IPS-18a (cell line): ENCODE measurements around the gene ACOT13.

Experiments
- H3K27ac ChIP-seq: one replicate; pipeline ENCODE4 v1.5.1; 2013; ENCODE audit warnings: low read length
- H3K27me3 ChIP-seq: one replicate; pipeline ENCODE4 v1.6.1; 2013; ENCODE audit warnings: mild to moderate bottlenecking, low read length; ENCODE audit not compliant: control insufficient read depth, insufficient read depth
- H3K36me3 ChIP-seq: one replicate; pipeline ENCODE4 v1.6.1; 2013; ENCODE audit warnings: low read depth, low read length; ENCODE audit not compliant: control insufficient read depth
- H3K4me1 ChIP-seq: one replicate; pipeline ENCODE4 v1.6.1; 2013; ENCODE audit warnings: low read depth, low read length; ENCODE audit not compliant: control insufficient read depth
- H3K4me3 ChIP-seq: one replicate; pipeline ENCODE4 v1.5.1; 2013; ENCODE audit warnings: low read length
- H3K9ac ChIP-seq: one replicate; pipeline ENCODE4 v1.6.1; 2013; ENCODE audit warnings: mild to moderate bottlenecking, low read length, moderate library complexity
- H3K9me3 ChIP-seq: one replicate; pipeline ENCODE4 v1.6.1; 2013; ENCODE audit warnings: low read depth, low read length; ENCODE audit not compliant: control insufficient read depth

Gene ACOT13

DNA sequence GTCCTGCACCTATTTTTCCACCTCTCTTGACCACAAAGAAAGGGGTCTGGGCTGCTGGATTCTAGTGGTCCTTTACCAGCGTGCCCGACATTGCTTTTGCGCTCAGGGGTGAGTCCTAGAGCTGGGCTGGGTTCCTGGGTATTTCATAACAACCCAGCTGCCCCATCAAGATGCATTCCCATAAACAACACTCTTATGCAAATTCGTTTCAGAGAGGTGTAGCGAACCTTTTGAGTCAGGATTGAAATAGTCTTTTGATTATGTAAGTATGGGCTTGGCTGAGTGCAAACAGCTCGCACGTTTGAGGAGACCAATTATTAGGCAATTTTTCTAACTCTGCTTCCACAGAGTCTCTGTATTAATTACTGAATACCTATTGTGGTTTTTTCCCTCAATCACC lies 13.7 kb downstream of the ACOT13 start:
- Histone ChIP-seq H3K27me3 (no peaks in the 10 kb centered on the region), H3K36me3 (no peaks in the 10 kb centered on the region), H3K9ac (no peak overlapping the region), H3K4me3 (no peak overlapping the region), H3K27ac (no peak overlapping the region), H3K4me1 (peaks cover 15% of the 10 kb centered on the region), H3K9me3 (no peaks in the 10 kb centered on the region)

DNA sequence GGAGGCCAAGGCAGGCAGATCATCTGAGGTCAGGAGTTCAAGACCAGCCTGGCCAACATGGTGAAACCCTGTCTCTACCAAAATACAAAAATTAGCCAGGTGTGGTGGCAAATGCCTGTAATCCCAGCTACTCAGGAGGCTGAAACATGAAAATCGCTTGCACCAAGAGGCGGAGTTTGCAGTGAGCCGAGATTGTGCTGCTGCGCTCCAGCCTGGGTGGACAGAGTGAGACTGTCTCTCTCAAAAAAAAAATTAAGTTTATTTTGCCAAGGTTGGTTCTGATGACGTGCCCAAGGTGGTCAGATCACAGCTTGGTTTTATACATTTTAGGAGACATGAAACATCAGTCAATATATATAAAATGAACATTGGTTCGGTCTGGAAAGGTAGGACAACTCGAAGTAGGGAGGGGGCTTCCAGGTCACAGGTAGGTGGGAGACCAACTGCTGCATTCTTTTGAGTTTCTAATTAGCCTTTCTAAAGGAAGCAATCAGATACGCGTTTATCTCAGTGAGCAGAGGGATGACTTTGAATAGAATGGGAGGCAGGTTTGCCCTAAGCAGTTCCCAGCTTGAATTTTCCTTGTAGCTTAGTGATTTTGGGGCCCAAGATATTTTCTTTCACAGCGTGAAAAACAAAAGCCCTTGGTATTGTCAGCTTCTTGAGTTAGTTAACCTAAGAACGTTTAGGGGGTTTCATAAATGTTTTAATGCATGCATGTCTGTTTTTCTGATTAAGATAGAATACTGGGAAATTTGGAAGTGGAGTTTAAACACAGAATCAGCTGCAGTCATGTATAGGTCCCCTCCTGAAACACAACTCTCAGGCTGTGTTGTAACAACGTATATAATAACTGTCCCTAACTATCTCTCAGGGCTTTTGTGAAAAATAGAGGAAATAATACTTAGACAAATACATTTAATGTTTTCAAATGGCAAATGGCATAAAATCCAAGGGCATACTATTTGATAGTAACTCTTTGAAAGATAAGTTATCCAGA lies 16.7 kb downstream of the ACOT13 start:
- H3K27ac ChIP-seq: peak overlapping the region; percentile 62
- H3K36me3 ChIP-seq: no peaks in the 10 kb centered on the region
- H3K4me1 ChIP-seq: peaks cover 15% of the 10 kb centered on the region
- no peaks in the 10 kb centered on the region for H3K9me3 ChIP-seq
- peak overlapping the region; percentile 37 for H3K9ac ChIP-seq
- H3K4me3 ChIP-seq: peak overlapping the region; percentile 37
- no peaks in the 10 kb centered on the region for H3K27me3 ChIP-seq

DNA sequence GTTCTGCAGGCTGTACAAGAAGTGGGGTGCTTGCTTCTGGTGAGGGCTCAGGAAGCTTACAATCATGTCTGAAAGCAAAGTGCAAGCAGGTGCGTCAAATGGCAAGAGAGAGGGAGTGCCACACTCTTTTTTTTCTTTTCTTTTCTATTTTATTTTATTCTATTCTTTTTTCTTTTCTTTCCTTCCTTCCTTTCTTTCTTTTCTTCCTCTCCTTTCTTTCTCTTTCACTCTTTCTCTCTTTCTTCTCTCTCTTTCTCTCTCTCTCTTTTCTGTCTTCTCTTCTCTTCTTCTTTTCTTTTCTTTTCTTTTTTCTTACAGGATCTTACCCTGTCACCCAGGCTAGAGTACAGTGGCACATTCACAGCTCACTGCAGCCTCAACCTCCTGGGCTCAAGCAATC lies 19.5 kb downstream of the ACOT13 start:
- H3K9me3 ChIP-seq: no peaks in the 10 kb centered on the region
- H3K27me3 ChIP-seq: no peaks in the 10 kb centered on the region
- H3K4me1 ChIP-seq: peaks cover 9% of the 10 kb centered on the region
- no peaks in the 10 kb centered on the region for H3K36me3 ChIP-seq
- H3K4me3 ChIP-seq: no peak overlapping the region
- H3K9ac ChIP-seq: no peak overlapping the region
- no peak overlapping the region for H3K27ac ChIP-seq

DNA sequence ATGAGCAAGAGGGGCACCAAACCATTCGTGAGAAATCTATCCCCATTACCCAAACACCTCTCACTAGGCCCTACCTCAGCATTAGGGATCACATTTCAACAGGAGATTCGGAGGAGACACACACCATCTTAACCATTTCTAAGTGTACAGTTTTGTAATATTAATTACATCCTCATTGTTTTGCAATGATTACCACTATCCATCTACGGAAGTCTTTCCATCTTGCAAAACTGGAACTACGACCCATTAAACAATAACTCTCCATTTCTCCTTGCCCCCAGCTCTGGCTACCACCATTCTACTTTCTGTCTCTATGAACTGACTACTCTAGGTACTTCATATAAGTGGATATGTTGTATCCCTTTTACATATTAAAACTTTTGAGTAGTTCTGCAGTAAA lies 20.1 kb downstream of the ACOT13 start:
- H3K27ac ChIP-seq: no peak overlapping the region
- no peak overlapping the region for H3K9ac ChIP-seq
- no peaks in the 10 kb centered on the region for H3K36me3 ChIP-seq
- H3K4me3 ChIP-seq: no peak overlapping the region
- no peaks in the 10 kb centered on the region for H3K27me3 ChIP-seq
- no peaks in the 10 kb centered on the region for H3K9me3 ChIP-seq
- H3K4me1 ChIP-seq: peaks cover 9% of the 10 kb centered on the region

DNA sequence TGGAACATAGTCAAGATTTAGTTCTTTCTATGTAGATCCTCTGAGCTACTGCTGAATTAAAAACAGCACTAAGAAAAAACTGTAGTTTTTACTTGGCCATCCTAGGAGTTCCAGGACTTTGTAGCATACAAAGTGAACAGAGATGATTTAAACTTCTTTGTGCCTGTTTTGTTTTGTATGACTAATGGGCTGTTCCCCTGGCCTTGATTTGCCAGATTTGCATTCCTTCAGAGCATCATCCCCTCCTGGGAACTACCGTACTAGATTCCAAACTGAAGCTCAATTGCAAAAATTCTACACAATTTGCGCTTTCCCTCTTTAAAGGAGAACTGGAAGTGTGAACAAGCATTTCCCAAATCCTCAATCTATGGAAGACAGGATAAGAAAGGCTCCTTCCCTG lies 23.1 kb downstream of the ACOT13 start:
- H3K9ac ChIP-seq: no peak overlapping the region
- H3K9me3 ChIP-seq: no peaks in the 10 kb centered on the region
- H3K4me3 ChIP-seq: no peak overlapping the region
- H3K4me1 ChIP-seq: no peaks in the 10 kb centered on the region
- no peaks in the 10 kb centered on the region for H3K27me3 ChIP-seq
- H3K36me3 ChIP-seq: no peaks in the 10 kb centered on the region
- H3K27ac ChIP-seq: no peak overlapping the region

DNA sequence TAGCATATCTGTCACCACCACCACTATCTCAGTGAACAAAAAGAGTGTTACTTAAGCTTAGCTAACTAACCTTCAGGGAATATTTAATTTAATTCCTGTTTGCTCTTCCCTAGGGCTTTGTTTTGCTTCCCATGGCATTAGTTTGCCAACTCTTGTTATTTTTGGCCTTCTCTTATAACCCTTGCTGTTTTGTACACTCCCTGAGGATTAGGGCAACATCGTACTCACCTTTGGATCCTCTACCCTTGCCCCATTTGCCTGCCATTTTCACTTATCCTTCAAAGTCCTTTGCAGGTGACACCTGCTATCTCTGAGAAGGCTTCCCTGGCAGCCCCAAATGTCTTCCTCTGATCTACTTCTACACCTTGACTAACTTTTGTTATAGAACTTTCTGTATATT lies 23.7 kb downstream of the ACOT13 start:
- Histone ChIP-seq H3K27me3 (no peaks in the 10 kb centered on the region), H3K36me3 (no peaks in the 10 kb centered on the region), H3K4me1 (no peaks in the 10 kb centered on the region), H3K27ac (no peak overlapping the region), H3K9me3 (no peaks in the 10 kb centered on the region), H3K4me3 (no peak overlapping the region), H3K9ac (no peak overlapping the region)

DNA sequence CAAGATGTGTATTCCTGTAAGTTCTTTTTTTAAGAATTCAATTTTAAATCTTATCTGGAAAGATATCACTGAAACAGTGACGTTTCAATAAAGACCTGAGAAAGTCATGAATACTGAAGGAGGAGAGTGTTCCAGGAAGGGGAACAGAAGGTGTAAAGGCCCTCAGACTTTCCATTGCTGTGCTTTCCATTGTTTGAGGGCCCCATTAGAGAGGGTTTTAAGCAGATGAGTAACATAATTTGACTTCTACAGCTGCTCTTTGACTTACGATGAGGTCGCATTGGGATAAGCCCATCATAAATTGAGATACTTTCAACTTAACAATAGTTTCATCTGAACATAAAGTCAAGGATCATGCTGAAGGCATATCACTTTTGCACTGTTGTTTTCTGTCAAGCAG lies 24.7 kb downstream of the ACOT13 start:
- Histone ChIP-seq H3K9me3 (no peaks in the 10 kb centered on the region), H3K4me3 (no peak overlapping the region), H3K4me1 (no peaks in the 10 kb centered on the region), H3K27ac (no peak overlapping the region), H3K36me3 (no peaks in the 10 kb centered on the region), H3K9ac (no peak overlapping the region), H3K27me3 (no peaks in the 10 kb centered on the region)

DNA sequence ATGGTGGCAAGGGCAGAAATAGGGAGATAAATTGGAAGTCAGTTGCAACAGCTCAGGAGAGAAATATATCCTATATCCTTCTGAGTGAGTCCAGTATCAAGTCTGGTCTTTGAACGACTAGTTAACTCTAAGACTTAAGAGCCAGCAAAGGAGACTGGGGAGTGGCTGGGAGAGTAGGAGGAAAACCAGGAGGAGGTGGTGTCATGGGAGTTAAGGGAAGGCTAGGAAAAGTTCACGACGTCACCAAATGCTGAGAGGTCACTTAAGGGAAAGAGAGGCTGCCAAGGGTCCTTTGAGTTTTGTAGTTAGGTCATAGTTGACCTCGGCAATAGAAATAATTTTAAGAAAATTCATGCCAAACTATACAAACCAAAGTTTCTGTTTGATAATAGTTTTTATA lies 25.1 kb downstream of the ACOT13 start:
- Histone ChIP-seq H3K9ac (no peak overlapping the region), H3K27ac (no peak overlapping the region)

DNA sequence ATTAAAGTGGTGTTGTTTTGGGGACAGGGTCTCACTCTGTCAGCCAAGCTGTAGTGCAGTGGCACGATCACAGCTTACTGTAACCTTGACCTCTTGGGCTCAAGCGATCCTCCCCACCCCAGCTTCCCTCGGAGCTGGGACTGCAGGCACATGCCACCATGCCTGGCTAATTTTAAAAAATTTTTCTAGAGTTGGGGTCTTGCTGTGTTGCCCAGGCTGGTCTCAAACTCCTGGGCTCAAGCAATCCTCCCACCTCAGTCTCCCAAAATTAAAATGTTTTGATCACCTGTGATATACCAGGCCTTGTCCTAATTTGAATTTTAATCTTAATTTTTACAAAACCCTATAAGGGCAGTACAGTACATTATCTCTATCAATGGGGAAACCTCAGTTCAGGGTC lies 25.5 kb downstream of the ACOT13 start:
- Histone ChIP-seq H3K27ac (no peak overlapping the region), H3K9me3 (no peaks in the 10 kb centered on the region), H3K27me3 (no peaks in the 10 kb centered on the region), H3K4me3 (no peak overlapping the region), H3K36me3 (no peaks in the 10 kb centered on the region), H3K4me1 (no peaks in the 10 kb centered on the region), H3K9ac (no peak overlapping the region)

More for the DNA sequence above, 25.1 kb downstream of the ACOT13 start:
- no peak overlapping the region for H3K4me3 ChIP-seq
- H3K9me3 ChIP-seq: no peaks in the 10 kb centered on the region
- no peaks in the 10 kb centered on the region for H3K36me3 ChIP-seq
- no peaks in the 10 kb centered on the region for H3K27me3 ChIP-seq
- no peaks in the 10 kb centered on the region for H3K4me1 ChIP-seq

DNA sequence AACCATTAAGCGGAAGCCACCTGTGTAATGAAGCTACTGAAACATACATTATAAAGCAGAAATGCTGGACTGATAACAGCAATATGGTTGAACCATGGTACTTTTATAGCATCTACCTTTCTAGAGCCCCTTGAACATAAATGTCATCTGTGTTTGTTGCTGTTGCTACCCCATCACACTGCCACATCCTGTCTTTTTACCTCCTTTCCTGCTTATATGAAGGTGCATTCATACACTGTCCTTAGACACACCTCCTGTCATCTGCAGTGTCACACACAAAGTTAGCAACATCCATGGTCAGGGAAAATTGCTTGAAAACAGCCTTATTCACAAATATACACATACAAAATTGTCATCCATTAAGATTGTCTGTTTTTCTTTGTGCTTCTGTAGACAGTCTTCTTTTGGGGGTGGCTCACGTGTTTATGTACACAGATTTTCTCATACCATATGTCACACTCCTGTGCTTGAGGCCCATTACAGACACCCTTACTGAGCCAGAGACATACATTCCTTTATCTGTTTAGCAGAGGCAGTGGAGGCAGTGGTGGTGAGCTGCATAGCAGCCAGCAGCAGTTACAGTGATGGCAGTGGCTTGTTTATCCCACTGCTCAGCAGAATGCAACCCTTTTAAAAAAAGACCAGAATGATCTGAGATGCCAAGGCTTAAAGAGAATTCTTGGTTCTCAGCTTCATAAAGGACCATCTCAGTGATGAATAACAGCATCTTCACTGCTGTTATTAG lies 26.1 kb downstream of the ACOT13 start:
- Histone ChIP-seq H3K9ac (no peak overlapping the region), H3K27ac (no peak overlapping the region), H3K4me1 (no peaks in the 10 kb centered on the region), H3K27me3 (no peaks in the 10 kb centered on the region), H3K36me3 (peaks cover 1% of the 10 kb centered on the region), H3K4me3 (no peak overlapping the region), H3K9me3 (no peaks in the 10 kb centered on the region)

DNA sequence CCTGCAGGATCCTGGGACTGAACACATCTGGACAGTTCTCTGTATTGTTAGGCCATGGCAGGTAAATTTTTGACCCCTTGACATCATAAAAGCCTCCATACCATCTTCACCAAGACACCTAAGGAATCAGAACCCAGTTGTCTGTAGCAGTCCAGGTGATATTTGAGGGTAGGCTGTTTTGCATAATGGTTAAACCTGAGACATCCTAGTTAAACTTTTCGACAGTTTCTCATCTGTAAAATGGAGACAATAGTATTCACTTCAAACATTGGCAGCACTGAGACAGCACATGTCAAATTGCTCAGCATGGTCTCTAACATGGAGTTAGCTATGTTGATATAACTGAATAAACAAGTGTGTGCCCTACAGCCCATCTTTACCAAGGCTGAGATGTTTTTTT lies 27.3 kb downstream of the ACOT13 start:
- Histone ChIP-seq H3K36me3 (peaks cover 6% of the 10 kb centered on the region), H3K4me1 (no peaks in the 10 kb centered on the region), H3K9ac (no peak overlapping the region), H3K27ac (no peak overlapping the region), H3K9me3 (no peaks in the 10 kb centered on the region), H3K4me3 (no peak overlapping the region), H3K27me3 (no peaks in the 10 kb centered on the region)
